OCI-LY1 (cell line): ENCODE data around the gene VCX2.

ENCODE experiments used
- EZH2 ChIP-seq: fragments of 200-600 bp; sonication (generic), shearing (Covaris generic); IDR thresholded peaks from 2 replicates; pipeline ENCODE4 v1.8.0; 2017; ENCODE audit warnings: borderline replicate concordance, mixed run types, mild to moderate bottlenecking, antibody characterized with exemption, low read length, moderate library complexity, mixed read lengths
- TF ChIP-seq, protein P1 (sequence below): fragments of 200-600 bp; sonication (generic), shearing (Covaris generic); IDR thresholded peaks from 2 replicates; pipeline ENCODE4 v1.5.1; 2017; ENCODE audit warnings: mild to moderate bottlenecking, antibody characterized with exemption, low read length, moderate library complexity, mixed read lengths

DNA sequence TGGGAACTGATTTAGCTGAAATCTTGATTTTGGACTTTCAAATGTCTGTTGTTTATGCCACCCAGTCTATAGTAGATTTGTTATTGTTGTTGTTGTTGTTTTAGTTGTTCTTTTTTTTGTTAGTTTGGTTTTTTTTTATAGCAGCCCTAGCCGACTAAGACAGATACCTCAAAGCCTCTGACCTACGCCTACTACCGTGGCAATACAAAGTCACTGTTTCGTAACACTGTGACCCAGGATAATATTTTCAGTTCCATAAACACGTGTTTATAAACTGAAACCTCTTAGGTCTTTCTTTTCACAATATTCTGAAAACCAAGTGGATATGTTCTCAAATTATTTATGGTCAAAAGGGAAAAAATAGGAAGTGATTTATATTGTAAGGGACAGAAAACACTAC is 32.8 kb downstream of the VCX2 start:
- TF ChIP-seq, protein P1, sequence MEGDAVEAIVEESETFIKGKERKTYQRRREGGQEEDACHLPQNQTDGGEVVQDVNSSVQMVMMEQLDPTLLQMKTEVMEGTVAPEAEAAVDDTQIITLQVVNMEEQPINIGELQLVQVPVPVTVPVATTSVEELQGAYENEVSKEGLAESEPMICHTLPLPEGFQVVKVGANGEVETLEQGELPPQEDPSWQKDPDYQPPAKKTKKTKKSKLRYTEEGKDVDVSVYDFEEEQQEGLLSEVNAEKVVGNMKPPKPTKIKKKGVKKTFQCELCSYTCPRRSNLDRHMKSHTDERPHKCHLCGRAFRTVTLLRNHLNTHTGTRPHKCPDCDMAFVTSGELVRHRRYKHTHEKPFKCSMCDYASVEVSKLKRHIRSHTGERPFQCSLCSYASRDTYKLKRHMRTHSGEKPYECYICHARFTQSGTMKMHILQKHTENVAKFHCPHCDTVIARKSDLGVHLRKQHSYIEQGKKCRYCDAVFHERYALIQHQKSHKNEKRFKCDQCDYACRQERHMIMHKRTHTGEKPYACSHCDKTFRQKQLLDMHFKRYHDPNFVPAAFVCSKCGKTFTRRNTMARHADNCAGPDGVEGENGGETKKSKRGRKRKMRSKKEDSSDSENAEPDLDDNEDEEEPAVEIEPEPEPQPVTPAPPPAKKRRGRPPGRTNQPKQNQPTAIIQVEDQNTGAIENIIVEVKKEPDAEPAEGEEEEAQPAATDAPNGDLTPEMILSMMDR = no peak
- no peak for TF ChIP-seq EZH2
